ENCODE data around the gene NDUFA6. TPM values are rescaled to one million over a fixed set of nuclear protein-coding genes. Genes with fewer than 3 reads are reported as not detected.
A peak's percentile ranks its signal among the peaks of the same experiment; 100 is the strongest.

The NDUFA6 gene
- total and polyA plus RNA-seq, 2 of the 13 experiments (the other 11 are each of a cell fraction or from before 2014, with no cell fraction given), result 68.5 to 87.8 TPM

DNA sequence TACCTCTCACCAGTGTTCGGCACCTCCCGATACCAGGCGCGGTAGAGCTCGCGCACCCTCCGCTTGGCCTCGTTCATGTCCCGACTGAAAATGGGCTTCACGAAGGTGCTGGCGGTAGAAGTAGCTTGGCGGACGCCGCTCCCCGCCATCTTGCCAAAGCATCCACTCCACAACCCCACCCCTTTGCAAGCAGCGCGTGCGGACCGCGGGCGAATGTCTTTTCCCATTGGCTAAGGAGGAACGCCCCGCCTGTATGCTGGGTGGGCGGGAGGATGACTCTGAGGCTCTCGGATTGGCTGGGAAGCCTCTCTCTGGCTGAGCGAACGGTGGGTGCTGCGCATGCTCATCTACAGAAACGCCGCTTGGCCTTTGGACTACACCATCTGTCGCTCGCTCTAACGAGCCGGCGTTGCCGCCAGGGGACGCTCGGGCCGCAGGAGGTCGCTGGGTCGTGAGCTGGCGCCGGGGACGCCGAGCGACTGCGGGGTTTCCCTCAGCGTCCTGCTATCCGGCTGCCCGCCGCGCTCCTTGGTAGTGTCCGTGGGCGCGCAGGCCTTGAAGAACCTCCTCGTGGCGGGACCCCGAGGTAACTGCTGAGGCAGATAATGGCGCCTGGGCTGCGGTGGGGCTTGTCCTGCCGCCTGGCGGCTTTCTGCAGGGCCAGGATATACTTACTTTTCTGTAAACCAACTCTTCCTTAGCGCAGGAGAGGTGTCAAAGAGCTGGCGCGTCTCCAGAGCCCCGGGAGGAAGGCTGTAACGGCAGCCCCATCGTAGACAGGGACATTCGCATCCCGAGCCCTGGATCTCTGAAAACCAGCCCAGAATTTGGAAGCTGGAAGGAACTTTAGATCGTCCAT lies at the start of gene NDUFA6 (continued):
- TF ChIP-seq, protein P1, sequence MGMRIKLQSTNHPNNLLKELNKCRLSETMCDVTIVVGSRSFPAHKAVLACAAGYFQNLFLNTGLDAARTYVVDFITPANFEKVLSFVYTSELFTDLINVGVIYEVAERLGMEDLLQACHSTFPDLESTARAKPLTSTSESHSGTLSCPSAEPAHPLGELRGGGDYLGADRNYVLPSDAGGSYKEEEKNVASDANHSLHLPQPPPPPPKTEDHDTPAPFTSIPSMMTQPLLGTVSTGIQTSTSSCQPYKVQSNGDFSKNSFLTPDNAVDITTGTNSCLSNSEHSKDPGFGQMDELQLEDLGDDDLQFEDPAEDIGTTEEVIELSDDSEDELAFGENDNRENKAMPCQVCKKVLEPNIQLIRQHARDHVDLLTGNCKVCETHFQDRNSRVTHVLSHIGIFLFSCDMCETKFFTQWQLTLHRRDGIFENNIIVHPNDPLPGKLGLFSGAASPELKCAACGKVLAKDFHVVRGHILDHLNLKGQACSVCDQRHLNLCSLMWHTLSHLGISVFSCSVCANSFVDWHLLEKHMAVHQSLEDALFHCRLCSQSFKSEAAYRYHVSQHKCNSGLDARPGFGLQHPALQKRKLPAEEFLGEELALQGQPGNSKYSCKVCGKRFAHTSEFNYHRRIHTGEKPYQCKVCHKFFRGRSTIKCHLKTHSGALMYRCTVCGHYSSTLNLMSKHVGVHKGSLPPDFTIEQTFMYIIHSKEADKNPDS (CRISPR knock-in tag; IDR thresholded peaks at IDR 0.05), result no peak
- TF ChIP-seq ZNF143 (CRISPR knock-in tag; IDR thresholded peaks at IDR 0.05) (peak; percentile 43; the same call in 1 of the 2 replicates), U2AF1 (optimal IDR thresholded peaks at IDR 0.05; ENCODE audit: low read depth, low read length) (no peak), NFKB2 (CRISPR knock-in tag; IDR thresholded peaks at IDR 0.05; ENCODE audit: borderline replicate concordance) (peak; percentile 92; the same call in 1 of the 2 replicates), FOXK2 (IDR thresholded peaks at IDR 0.05) (peak; percentile 21; the same call in 1 of the 2 replicates), ZNF703 (CRISPR knock-in tag; IDR thresholded peaks at IDR 0.05; ENCODE audit: borderline replicate concordance) (no peak), CC2D1A (CRISPR knock-in tag; IDR thresholded peaks at IDR 0.05) (no peak), ZNF564 (CRISPR knock-in tag; IDR thresholded peaks at IDR 0.05) (peak; percentile 99), ZNF577 (CRISPR knock-in tag; IDR thresholded peaks at IDR 0.05; ENCODE audit: borderline replicate concordance, low read depth) (no peak), ZNF549 (CRISPR knock-in tag; IDR thresholded peaks at IDR 0.05) (peak; percentile 83; the same call in 1 of the 2 replicates), KDM4B (CRISPR knock-in tag; IDR thresholded peaks at IDR 0.05) (no peak), SOX6 (IDR thresholded peaks at IDR 0.05) (no peak), SOX6 (CRISPR knock-in tag; IDR thresholded peaks at IDR 0.05) (peak; percentile 67), ATF7 (IDR thresholded peaks at IDR 0.05) (no peak), ATF7 (CRISPR knock-in tag; IDR thresholded peaks at IDR 0.05) (peak; percentile 21; the same call in 1 of the 2 replicates), GFI1 (CRISPR knock-in tag; IDR thresholded peaks at IDR 0.05; ENCODE audit: borderline replicate concordance) (peak; percentile 23; the same call in 1 of the 2 replicates), ATF1 (CRISPR knock-in tag; IDR thresholded peaks at IDR 0.05) (peak; percentile 60), MZF1 (CRISPR knock-in tag; IDR thresholded peaks at IDR 0.05; ENCODE audit: borderline replicate concordance) (peak; percentile 66; the same call in 1 of the 2 replicates), CCDC6 (CRISPR knock-in tag; IDR thresholded peaks at IDR 0.05) (no peak; the same call in 1 of the 2 replicates), PCBP1 (IDR thresholded peaks at IDR 0.05; ENCODE audit: borderline replicate concordance, low read depth, low read length) (no peak; the same call in 1 of the 2 replicates)
- TF ChIP-seq, protein P2, sequence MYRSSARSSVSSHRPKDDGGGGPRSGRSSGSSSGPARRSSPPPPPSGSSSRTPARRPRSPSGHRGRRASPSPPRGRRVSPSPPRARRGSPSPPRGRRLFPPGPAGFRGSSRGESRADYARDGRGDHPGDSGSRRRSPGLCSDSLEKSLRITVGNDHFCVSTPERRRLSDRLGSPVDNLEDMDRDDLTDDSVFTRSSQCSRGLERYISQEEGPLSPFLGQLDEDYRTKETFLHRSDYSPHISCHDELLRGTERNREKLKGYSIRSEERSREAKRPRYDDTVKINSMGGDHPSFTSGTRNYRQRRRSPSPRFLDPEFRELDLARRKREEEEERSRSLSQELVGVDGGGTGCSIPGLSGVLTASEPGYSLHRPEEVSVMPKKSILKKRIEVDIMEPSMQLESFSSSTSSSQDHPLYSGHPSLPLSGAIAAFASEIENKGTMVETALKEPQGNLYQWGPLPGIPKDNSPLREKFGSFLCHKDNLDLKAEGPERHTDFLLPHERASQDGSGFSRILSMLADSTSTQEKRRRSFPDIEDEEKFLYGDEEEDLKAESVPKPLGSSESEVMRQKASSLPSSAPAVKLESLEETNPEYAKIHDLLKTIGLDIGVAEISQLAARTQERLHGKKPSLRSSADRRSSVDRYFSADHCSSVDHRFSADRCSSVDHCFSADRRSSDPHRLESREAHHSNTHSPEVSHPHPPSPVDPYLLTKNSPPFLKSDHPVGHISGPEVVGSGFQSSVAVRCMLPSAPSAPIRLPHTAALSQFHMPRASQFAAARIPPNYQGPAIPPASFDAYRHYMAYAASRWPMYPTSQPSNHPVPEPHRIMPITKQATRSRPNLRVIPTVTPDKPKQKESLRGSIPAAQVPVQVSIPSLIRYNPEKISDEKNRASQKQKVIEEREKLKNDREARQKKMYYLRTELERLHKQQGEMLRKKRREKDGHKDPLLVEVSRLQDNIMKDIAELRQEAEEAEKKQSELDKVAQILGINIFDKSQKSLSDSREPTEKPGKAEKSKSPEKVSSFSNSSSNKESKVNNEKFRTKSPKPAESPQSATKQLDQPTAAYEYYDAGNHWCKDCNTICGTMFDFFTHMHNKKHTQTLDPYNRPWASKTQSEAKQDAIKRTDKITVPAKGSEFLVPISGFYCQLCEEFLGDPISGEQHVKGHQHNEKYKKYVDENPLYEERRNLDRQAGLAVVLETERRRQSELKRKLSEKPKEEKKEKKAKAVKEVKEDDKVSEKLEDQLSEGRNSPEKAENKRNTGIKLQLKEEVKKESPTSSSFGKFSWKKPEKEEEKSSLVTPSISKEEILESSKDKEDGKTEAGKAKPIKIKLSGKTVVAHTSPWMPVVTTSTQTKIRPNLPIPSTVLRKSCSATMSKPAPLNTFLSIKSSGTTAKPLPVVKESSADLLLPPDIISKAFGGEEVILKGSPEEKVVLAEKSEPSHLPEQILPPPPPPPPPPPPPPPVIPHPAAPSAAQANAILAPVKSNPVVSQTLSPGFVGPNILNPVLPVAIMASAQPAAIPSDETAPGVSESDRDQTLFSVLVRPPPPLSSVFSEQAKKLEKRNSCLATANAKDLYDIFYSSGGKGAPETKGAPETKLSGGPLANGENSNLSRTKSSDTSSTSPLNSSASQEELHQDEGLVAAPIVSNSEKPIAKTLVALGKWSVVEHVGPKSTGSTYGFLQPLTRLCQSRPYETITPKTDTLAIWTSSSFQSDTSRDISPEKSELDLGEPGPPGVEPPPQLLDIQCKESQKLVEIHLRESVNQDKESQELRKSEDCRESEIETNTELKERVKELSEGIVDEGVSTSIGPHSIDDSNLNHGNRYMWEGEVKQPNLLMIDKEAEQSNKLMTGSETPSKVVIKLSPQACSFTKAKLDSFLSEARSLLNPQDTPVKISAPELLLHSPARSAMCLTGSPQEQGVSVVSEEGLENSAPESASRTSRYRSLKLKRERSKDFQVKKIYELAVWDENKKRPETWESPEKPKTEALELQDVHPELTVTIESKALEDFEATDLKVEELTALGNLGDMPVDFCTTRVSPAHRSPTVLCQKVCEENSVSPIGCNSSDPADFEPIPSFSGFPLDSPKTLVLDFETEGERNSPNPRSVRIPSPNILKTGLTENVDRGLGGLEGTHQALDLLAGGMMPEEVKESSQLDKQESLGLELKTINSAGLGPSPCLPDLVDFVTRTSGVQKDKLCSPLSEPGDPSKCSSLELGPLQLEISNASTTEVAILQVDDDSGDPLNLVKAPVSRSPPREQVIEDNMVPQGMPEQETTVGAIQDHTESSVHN (CRISPR knock-in tag; IDR thresholded peaks at IDR 0.05), result no peak

Measured in HepG2 (cell line).